NT2/D1 (cell line): ENCODE results near the gene GRWD1.

Source experiments
- SUZ12 ChIP-seq: IDR thresholded peaks from 2 replicates; pipeline ENCODE4 v1.6.1; 2011; ENCODE audit not compliant: insufficient read length, insufficient read depth; ENCODE audit errors: extremely low read depth
- YY1 ChIP-seq: IDR thresholded peaks from 2 replicates; pipeline ENCODE4 v1.6.1; 2011; ENCODE audit not compliant: insufficient read length, insufficient read depth
- ZNF274 ChIP-seq: IDR thresholded peaks from 2 replicates; pipeline ENCODE4 v1.6.1; 2011; ENCODE audit warnings: mild to moderate bottlenecking, low read depth, low read length

GRCh38 chr19:48501494-48502349 lies 55.9 kb downstream of the GRWD1 start:
- TF ChIP-seq ZNF274 (no peak), YY1 (no peak), SUZ12 (no peak)
